ENCODE results near the gene KLK1.

- TF ChIP-seq CTCF (IDR thresholded peaks at IDR 0.05), result no peak
- TF ChIP-seq POLR2A (IDR thresholded peaks at IDR 0.05), result no peak
These were observed 32.6 kb downstream of the KLK1 start for GRCh38 chr19:50790922-50791467.
